ENCODE data around the gene HOXB6. TPM values are rescaled to one million over a fixed set of nuclear protein-coding genes. Genes with fewer than 3 reads are reported as not detected.

The HOXB6 gene
- total RNA-seq, 2 experiments from 2014 or later, result 0.60 to 0.68 TPM

DNA sequence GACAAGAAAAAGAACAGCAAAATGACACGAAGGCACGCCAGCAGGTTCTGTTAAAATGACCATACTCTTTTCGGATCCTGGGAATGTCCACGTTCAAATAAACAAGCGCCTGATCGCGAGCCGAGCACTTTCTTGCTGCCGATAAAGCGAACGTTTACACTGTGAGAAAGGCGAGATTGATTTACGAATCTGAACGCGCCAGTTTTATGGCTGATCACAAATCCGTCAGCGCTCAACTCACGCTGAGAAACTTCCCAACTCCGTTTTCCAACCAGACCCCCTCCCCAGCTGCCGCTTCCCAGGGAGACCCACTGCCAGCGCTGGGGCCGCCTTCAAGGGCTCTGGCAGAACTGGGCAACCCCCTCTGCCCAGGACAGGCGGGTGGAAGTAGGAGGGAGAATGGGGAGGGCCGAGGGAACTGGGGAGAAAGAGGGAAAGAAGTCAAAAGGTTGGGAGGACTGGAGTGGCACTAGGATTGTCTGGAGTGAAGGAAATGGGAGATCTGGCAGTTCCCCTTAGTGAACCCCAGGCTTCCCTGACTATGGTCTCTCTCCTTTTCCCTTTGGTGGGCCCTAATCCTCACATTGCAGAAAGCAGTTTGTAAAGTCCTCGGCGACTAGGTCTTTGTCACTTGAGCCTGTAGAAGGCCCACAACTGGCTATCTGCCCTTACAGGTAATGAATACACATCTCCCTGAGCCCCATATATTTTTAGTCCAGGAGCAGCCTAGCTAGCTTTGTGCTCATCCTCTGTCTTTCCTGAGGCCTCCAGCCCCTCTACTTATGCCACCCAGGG is 33.6 kb downstream of the HOXB6 start:
- Mint-ChIP-seq H3K9me3 (no peaks in the 10 kb centered on the region), H3K4me3 (no peak overlapping the region), H3K4me1 (peaks cover 14% of the 10 kb centered on the region), H3K36me3 (ENCODE audit: low read depth) (peaks cover 15% of the 10 kb centered on the region), H3K27ac (no peak overlapping the region), H3K27me3 (peaks cover 11% of the 10 kb centered on the region)
- POLR2A ChIA-PET, result interaction anchor here (1.0 kb wide), 1 partner anchor 9 kb away, joined by 3 read pairs; no protein-coding TSS in a partner anchor
- CTCF ChIA-PET, result no interaction called here
- DNase-seq, result no peak

DNA sequence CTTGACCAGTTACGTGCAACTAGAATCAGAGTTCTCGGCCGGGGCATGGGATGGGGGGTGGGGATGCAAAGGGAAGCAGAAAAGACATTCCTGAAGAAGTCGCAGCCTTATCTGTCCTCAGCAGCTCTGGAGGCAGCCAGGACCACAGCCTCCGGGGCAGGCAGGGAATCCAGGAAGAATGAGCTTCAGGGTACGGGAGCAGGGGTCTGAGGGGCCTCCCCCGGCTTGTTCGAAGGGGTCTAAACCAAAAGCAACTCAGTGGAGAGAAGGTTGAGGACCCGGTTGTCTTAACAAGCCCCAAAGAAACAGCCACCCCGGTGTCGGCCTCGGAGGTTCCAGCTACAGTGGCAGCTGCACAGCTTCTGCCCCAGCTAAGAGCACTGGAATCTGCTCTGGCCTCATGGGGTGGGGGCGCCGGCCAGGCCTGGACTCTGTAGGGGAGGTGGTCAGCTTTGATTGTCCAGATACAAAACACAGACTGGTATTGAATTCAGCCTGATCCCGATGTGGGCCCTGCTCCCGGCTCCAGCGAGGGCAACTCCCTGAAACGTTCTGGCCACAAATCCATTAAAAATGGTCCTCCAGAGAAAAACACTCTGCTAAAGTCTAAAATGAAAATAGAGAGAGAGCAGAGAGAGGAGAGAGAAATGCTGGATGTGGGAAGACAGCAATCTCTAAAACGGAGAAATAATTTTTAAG is 34.3 kb downstream of the HOXB6 start:
- Mint-ChIP-seq H3K36me3 (ENCODE audit: low read depth) (peaks cover 10% of the 10 kb centered on the region), H3K9me3 (no peaks in the 10 kb centered on the region), H3K4me1 (peaks cover 8% of the 10 kb centered on the region), H3K27me3 (peaks cover 11% of the 10 kb centered on the region), H3K4me3 (no peak overlapping the region), H3K27ac (no peak overlapping the region)
- no peak for DNase-seq
- POLR2A ChIA-PET, result interaction anchor here (1.0 kb wide), 1 partner anchor 9 kb away, joined by 3 read pairs; no protein-coding TSS in a partner anchor
- CTCF ChIA-PET, result interaction anchor here (1.0 kb wide), 1 partner anchor 219 kb away, joined by 3 read pairs; no protein-coding TSS in a partner anchor

DNA sequence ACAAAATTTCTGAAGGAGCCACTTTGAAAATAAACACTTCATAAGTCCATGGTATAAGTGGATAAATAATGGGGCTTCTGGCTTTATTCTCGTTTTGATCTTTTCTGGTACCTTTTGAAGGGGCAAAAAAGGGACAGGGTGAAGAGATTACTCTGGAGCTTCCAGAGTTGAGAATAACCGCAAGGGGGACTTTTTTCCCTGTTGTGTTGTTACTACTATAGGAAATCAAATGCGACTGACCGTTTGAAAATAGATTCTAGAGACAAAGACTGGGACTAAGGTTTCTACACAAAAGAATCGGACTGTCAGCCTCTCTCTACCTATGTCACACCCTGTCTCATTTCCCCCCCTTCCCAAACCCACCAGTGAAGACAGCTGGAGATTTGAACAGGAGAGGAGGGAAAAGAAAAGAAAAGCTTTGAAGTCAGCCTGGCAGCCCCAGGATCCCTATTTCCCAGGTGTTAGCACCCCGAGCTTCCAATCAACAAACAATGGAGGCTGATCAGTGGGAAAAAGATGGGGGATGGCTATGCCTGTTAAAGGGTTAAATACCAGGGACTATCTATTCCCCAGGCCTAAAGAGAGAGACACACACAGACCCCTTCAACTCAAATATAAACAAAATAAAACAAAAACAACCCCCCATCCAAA is 35.0 kb downstream of the HOXB6 start:
- CTCF ChIA-PET, result interaction anchor here (1.0 kb wide), 2 partner anchors 78 to 218 kb away, joined by 3 read pairs; no protein-coding TSS in a partner anchor
- POLR2A ChIA-PET, result interaction anchor here (0.7 to 1.4 kb wide), 3 partner anchors 8 to 18 kb away, joined by 3 read pairs; no protein-coding TSS in a partner anchor
- Mint-ChIP-seq H3K27me3 (peaks cover 11% of the 10 kb centered on the region), H3K4me3 (no peak overlapping the region), H3K36me3 (ENCODE audit: low read depth) (peaks cover 10% of the 10 kb centered on the region), H3K4me1 (peaks cover 6% of the 10 kb centered on the region), H3K9me3 (no peaks in the 10 kb centered on the region), H3K27ac (no peak overlapping the region)
- DNase-seq, result no peak

DNA sequence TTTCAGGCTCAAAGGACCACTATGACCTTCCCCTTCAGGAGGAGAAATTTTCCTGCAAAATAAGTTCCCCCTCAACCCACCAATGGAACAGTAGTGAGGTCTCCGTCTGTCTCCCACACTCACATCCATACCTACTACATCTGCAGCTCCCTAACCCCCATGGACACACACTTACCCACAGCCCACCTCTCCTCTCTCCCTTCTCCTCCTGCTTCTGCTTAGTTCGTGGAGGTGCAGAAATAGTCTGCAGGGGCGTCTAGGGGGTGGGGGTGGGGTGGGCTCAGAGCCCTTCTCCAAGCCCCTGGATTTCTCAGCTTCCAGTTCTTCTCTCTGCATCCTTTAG is 35.6 kb downstream of the HOXB6 start:
- Mint-ChIP-seq H3K36me3 (ENCODE audit: low read depth) (peaks cover 10% of the 10 kb centered on the region), H3K9me3 (no peaks in the 10 kb centered on the region), H3K4me1 (peaks cover 9% of the 10 kb centered on the region), H3K27me3 (peaks cover 11% of the 10 kb centered on the region), H3K4me3 (no peak overlapping the region), H3K27ac (no peak overlapping the region)
- ChIA-PET POLR2A (interaction anchor here (0.7 to 1.4 kb wide), 2 partner anchors 16 to 17 kb away, joined by 3 read pairs; no protein-coding TSS in a partner anchor), CTCF (interaction anchor here (1.0 kb wide), 1 partner anchor 77 kb away, joined by 3 read pairs; no protein-coding TSS in a partner anchor)
- DNase-seq, result no peak

DNA sequence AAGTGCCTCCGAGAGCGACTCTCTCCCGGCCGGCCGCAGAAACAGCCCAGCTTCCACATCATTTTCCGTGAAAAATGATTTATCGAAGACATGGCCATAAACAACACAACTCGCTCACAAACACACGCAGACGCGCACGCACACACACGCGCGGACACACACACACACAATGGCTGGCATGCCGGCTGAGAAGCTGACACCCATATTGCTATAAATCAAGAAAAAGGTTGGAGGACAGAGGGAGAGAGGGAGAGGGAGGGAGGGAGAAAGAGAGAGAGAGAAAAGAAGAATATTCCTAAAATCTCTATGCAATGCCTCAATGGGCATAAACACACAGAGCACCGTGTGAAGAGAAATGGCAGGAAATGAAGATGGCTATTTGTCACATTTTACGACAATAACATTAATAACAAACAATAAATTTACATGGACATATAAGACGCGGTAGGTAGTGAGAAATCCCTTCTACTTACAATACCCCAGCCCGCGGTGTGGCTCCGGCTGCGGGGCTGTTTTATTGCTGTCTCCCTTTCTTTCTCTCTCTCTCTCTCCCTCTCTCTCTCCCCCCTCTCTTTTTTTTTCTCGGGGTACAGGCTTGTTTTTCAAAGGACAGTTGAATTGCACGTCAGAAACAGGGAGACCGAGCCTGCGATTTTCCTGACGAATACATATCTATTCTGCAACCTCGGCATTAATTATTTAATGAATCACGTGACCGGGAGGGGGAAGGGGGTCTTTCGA is 36.1 kb downstream of the HOXB6 start:
- Mint-ChIP-seq H3K4me3 (no peak overlapping the region), H3K27me3 (peaks cover 14% of the 10 kb centered on the region), H3K9me3 (no peaks in the 10 kb centered on the region), H3K27ac (no peak overlapping the region), H3K36me3 (ENCODE audit: low read depth) (peaks cover 9% of the 10 kb centered on the region), H3K4me1 (peaks cover 9% of the 10 kb centered on the region)
- CTCF ChIA-PET, result interaction anchor here (1.0 to 1.3 kb wide), 2 partner anchors 24 to 77 kb away, joined by 3 read pairs; no protein-coding TSS in a partner anchor
- no peak for DNase-seq
- POLR2A ChIA-PET, result interaction anchor here (1.4 kb wide), 1 partner anchor 17 kb away, joined by 3 read pairs; no protein-coding TSS in a partner anchor

DNA sequence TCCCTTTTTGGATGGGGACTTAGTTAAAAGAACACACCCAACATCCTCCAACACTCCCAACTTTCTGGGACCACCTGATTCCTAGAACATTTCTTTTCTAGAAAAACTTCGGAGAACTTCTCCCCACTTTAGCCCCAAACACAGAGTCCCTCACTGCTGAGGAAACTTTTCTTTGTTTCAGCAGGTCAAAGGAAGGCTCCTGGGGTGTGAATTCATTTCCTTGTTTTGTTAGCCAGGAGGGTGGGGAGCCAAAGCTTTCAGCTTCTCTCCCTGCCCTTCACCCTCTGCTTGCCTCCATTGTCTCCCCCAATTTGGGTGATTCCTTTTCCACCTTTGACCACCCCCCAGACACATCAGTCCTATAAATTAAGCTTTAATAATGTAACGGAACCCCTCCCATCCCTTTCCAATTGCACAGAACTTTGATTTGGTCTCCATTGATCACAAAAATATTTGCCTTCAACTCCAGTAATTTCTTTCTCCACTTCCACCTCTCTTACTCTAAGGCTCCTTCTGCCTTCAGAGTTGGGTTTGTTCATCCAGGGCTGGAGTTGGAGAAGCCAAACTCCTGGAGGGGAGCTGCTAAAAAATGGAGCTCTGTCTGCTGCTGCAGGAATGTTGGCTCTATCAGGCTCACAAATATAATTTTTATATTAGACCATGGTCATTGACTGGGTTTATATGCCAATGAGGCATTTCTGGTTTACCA is 37.0 kb downstream of the HOXB6 start:
- no peak for DNase-seq
- CTCF ChIA-PET, result interaction anchor here (1.3 kb wide), 1 partner anchor 25 kb away, joined by 3 read pairs; no protein-coding TSS in a partner anchor
- Mint-ChIP-seq H3K4me3 (no peak overlapping the region), H3K4me1 (peaks cover 3% of the 10 kb centered on the region), H3K36me3 (ENCODE audit: low read depth) (peaks cover 5% of the 10 kb centered on the region), H3K9me3 (no peaks in the 10 kb centered on the region), H3K27ac (no peak overlapping the region), H3K27me3 (peaks cover 21% of the 10 kb centered on the region)
- POLR2A ChIA-PET, result interaction anchor here (1.7 kb wide), 1 partner anchor 18 kb away, joined by 5 read pairs; no protein-coding TSS in a partner anchor

DNA sequence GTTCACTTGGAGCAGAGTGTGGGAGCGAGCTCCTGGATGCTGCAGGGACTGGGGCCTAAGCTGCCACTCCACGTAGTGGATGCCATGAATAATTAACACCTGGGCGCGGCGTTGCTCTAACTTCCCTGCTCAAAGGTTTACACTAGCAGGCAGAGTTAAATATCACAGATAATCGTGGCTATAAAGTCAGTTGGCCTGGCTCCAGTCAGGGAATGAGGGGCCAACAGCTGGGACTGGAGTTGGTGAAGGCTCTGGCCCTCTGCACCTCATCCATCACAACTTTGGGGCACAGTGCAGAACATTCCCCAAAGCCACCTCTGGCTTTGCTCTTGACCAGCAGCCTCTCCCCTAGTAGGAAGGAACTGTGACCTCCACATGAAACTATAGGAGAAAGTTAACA is 37.6 kb downstream of the HOXB6 start:
- DNase-seq, result no peak
- Mint-ChIP-seq H3K27me3 (peaks cover 21% of the 10 kb centered on the region), H3K4me3 (no peak overlapping the region), H3K9me3 (no peaks in the 10 kb centered on the region), H3K36me3 (ENCODE audit: low read depth) (peaks cover 9% of the 10 kb centered on the region), H3K4me1 (peaks cover 7% of the 10 kb centered on the region), H3K27ac (no peak overlapping the region)
- ChIA-PET POLR2A (interaction anchor here (1.7 kb wide), 1 partner anchor 18 kb away, joined by 5 read pairs; no protein-coding TSS in a partner anchor), CTCF (interaction anchor here (1.3 kb wide), 1 partner anchor 26 kb away, joined by 3 read pairs; no protein-coding TSS in a partner anchor)

DNA sequence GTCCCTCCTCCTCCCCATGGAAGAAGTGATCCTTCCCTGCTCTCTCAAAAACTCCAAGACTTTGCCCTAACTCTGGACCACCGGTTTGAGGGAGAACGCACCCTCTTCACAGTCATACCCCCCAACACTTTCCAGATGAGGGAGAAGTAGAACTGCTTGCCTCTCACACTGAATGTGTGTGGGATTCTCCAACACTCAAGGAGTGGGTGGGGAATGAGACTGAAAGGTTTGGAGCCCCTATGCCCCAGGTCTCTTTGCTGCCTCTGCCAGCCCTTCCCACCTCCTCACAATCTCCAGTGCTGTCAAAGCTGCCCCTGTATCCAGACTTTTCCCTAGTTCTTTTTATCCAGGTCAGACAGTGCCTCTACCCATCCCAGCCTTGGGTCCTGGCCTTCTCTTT is 38.1 kb downstream of the HOXB6 start:
- ChIA-PET CTCF (interaction anchor here (0.8 kb wide), 1 partner anchor 215 kb away, joined by 3 read pairs; no protein-coding TSS in a partner anchor), POLR2A (interaction anchor here (1.7 kb wide), 1 partner anchor 17 kb away, joined by 5 read pairs; no protein-coding TSS in a partner anchor)
- Mint-ChIP-seq H3K9me3 (no peaks in the 10 kb centered on the region), H3K27ac (no peak overlapping the region), H3K4me3 (no peak overlapping the region), H3K36me3 (ENCODE audit: low read depth) (peaks cover 9% of the 10 kb centered on the region), H3K27me3 (peaks cover 21% of the 10 kb centered on the region), H3K4me1 (peaks cover 12% of the 10 kb centered on the region)
- DNase-seq, result no peak

DNA sequence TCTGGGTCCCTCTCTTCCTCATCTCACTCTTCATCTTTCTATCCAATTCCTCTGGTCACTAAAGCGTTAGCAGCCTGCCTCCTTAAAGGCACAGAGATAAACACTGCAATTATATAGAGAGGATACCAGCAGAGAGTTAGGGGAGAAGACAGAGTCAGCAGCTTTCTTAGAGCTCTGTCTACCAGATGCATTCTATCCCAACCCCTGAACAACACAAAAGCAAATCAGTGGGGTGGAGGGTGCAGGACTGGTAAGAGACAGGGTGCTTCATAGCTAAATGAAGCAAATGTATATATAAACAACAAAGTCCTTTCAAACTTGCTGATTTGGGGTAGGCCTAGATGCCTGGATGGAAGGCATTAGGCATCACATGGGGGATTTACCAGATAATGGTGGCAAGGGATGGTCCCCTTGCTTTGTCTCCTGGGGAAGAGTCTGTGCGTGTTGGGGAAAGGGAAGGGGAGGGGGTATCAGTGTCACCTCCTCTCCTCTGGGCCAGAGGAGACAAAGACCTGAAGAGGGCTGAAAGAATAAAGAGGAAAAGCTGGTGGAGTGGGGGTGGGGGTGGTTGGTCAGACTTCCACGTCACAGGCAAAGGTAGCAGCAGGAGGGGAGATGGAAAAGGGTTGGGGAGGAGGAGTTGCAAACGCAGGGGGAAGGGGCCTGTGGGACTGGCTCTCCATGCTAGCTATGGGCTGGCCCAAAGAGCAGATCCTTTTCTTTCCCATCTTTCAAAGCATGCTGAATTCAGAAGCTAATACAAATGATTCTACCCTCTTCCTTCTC is 38.7 kb downstream of the HOXB6 start:
- no peak for DNase-seq
- Mint-ChIP-seq H3K27ac (no peak overlapping the region), H3K27me3 (peaks cover 21% of the 10 kb centered on the region), H3K9me3 (no peaks in the 10 kb centered on the region), H3K4me3 (no peak overlapping the region), H3K4me1 (peaks cover 18% of the 10 kb centered on the region), H3K36me3 (ENCODE audit: low read depth) (peaks cover 9% of the 10 kb centered on the region)
- CTCF ChIA-PET, result interaction anchor here (0.6 to 0.8 kb wide), 3 partner anchors 214 to 382 kb away, joined by 3 read pairs; no protein-coding TSS in a partner anchor
- POLR2A ChIA-PET, result interaction anchor here (1.7 kb wide), 1 partner anchor 17 kb away, joined by 5 read pairs; no protein-coding TSS in a partner anchor

DNA sequence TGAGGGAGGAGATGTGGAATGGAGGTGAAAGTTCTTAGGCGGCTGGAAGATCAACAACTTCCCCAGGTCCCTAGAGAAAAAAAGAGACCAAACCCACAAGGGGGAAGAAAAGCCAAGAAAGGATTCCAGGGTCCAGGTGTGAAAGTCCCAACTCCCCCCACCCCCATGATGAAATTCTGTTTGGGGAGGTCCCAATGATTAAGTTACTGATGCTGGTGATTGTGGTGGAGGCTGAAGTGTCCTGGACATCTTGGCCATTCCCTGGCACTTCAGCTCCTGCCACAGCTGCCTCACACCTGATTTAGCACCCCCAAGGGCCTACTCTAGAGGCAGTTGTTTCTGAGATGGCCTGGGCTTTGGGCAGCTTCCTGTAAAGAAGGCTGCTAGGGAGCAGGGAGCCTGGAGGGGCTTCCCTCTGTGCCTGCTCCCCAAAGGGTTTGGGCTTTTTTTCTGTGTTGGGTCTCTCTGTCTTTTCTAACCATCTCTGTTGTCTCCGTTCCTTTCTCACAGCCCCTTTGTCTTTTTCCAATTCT is 39.7 kb downstream of the HOXB6 start:
- Mint-ChIP-seq H3K27ac (no peak overlapping the region), H3K36me3 (ENCODE audit: low read depth) (peaks cover 9% of the 10 kb centered on the region), H3K4me1 (peaks cover 19% of the 10 kb centered on the region), H3K27me3 (peaks cover 21% of the 10 kb centered on the region), H3K4me3 (no peak overlapping the region), H3K9me3 (no peaks in the 10 kb centered on the region)
- ChIA-PET POLR2A (no interaction called here), CTCF (interaction anchor here (0.5 to 0.7 kb wide), 2 partner anchors 94 to 232 kb away, joined by 3 to 5 read pairs; no protein-coding TSS in a partner anchor)
- no peak for DNase-seq

Measured in activated CD4-positive, alpha-beta memory T cell treated with anti-CD3 and anti-CD28 coated beads, Interleukin-2, amount 10 ng/mL, durations not matched to agents 7 days and 5 days (primary cell).